ENCODE data around the gene ESD.
A peak's percentile ranks its signal among the peaks of the same experiment; 100 is the strongest.

ESD gene

GRCh38 chr13:46796515-46797474 is at the start of gene ESD:
Gene ESD, minus strand, starts transcription at chr13:46797161. Its CDS starts 5,748 bp downstream, at chr13:46791413.
- peak within 1 kb of the TSS; percentile 81 for H3K4me3 ChIP-seq (ENCODE audit: low read depth, low read length)
- peak; percentile 97 for DNase-seq (ENCODE audit: low read depth)
- TF ChIP-seq POLR2A (IDR thresholded peaks at IDR 0.05; ENCODE audit: extremely low read depth, insufficient read length): peak; percentile 86
- TF ChIP-seq CTCF (IDR thresholded peaks at IDR 0.05; ENCODE audit: low read depth, low read length): no peak
- TF ChIP-seq MAX (IDR thresholded peaks at IDR 0.05; ENCODE audit: low read depth, low read length): peak; percentile 99
- peak; percentile 97 for TF ChIP-seq MYC (IDR thresholded peaks at IDR 0.05; ENCODE audit: low read depth, low read length)

GRCh38 chr13:46846726-46847125 is 49.8 kb upstream of the ESD start:
- TF ChIP-seq POLR2A (IDR thresholded peaks at IDR 0.05; ENCODE audit: extremely low read depth, insufficient read length): no peak

GRCh38 chr13:46845146-46845545 is 48.2 kb upstream of the ESD start:
- no peak overlapping the region for H3K4me3 ChIP-seq (ENCODE audit: low read depth, low read length)
- TF ChIP-seq POLR2A (IDR thresholded peaks at IDR 0.05; ENCODE audit: extremely low read depth, insufficient read length) (no peak), CTCF (IDR thresholded peaks at IDR 0.05; ENCODE audit: low read depth, low read length) (no peak), MAX (IDR thresholded peaks at IDR 0.05; ENCODE audit: low read depth, low read length) (no peak), MYC (IDR thresholded peaks at IDR 0.05; ENCODE audit: low read depth, low read length) (no peak)
- DNase-seq (ENCODE audit: low read depth): no peak

More at GRCh38 chr13:46846726-46847125, 49.8 kb upstream of the ESD start:
- no peak for DNase-seq (ENCODE audit: low read depth)
- H3K4me3 ChIP-seq (ENCODE audit: low read depth, low read length): no peak overlapping the region

- no peak for DNase-seq (ENCODE audit: low read depth)
- H3K4me3 ChIP-seq (ENCODE audit: low read depth, low read length): no peak overlapping the region
- TF ChIP-seq MAX (IDR thresholded peaks at IDR 0.05; ENCODE audit: low read depth, low read length) (no peak), CTCF (IDR thresholded peaks at IDR 0.05; ENCODE audit: low read depth, low read length) (no peak), MYC (IDR thresholded peaks at IDR 0.05; ENCODE audit: low read depth, low read length) (no peak), POLR2A (IDR thresholded peaks at IDR 0.05; ENCODE audit: extremely low read depth, insufficient read length) (no peak)
These were observed 47.5 kb upstream of the ESD start for GRCh38 chr13:46844431-46844830.

- no peak overlapping the region for H3K4me3 ChIP-seq (ENCODE audit: low read depth, low read length)
- no peak for DNase-seq (ENCODE audit: low read depth)
- TF ChIP-seq MYC (IDR thresholded peaks at IDR 0.05; ENCODE audit: low read depth, low read length) (no peak), MAX (IDR thresholded peaks at IDR 0.05; ENCODE audit: low read depth, low read length) (no peak), POLR2A (IDR thresholded peaks at IDR 0.05; ENCODE audit: extremely low read depth, insufficient read length) (no peak), CTCF (IDR thresholded peaks at IDR 0.05; ENCODE audit: low read depth, low read length) (no peak)
These were observed 42.4 kb upstream of the ESD start for GRCh38 chr13:46839399-46839798.

- TF ChIP-seq POLR2A (IDR thresholded peaks at IDR 0.05; ENCODE audit: extremely low read depth, insufficient read length) (no peak), MYC (IDR thresholded peaks at IDR 0.05; ENCODE audit: low read depth, low read length) (no peak), CTCF (IDR thresholded peaks at IDR 0.05; ENCODE audit: low read depth, low read length) (no peak), MAX (IDR thresholded peaks at IDR 0.05; ENCODE audit: low read depth, low read length) (no peak)
- no peak for DNase-seq (ENCODE audit: low read depth)
- no peak overlapping the region for H3K4me3 ChIP-seq (ENCODE audit: low read depth, low read length)
These were observed 37.7 kb upstream of the ESD start for GRCh38 chr13:46834657-46835056.
